DOHH2 (cell line): ENCODE measurements around the gene CGB3.
"Not testable (repeated sequence)": the region's sequence is repeated elsewhere in the genome, so short reads cannot be mapped to it uniquely, and the experiment has no call there.

Experiments
- EZH2phosphoT487 ChIP-seq: fragments of 200-600 bp; sonication (generic); IDR thresholded peaks from 2 replicates; pipeline ENCODE4 v1.6.1; 2017; ENCODE audit warnings: borderline replicate concordance, mild to moderate bottlenecking, antibody characterized with exemption, low read length, moderate library complexity, mixed read lengths
- TF ChIP-seq, protein P1 (sequence below): fragments of 200-600 bp; sonication (generic); IDR thresholded peaks from one replicate; pipeline ENCODE4 v1.5.1; 2014; ENCODE audit warnings: antibody characterized with exemption, mild to moderate bottlenecking, low read depth, low read length; ENCODE audit not compliant: poor library complexity, severe bottlenecking

- not testable (repeated sequence) for TF ChIP-seq EZH2phosphoT487
- TF ChIP-seq, protein P1, sequence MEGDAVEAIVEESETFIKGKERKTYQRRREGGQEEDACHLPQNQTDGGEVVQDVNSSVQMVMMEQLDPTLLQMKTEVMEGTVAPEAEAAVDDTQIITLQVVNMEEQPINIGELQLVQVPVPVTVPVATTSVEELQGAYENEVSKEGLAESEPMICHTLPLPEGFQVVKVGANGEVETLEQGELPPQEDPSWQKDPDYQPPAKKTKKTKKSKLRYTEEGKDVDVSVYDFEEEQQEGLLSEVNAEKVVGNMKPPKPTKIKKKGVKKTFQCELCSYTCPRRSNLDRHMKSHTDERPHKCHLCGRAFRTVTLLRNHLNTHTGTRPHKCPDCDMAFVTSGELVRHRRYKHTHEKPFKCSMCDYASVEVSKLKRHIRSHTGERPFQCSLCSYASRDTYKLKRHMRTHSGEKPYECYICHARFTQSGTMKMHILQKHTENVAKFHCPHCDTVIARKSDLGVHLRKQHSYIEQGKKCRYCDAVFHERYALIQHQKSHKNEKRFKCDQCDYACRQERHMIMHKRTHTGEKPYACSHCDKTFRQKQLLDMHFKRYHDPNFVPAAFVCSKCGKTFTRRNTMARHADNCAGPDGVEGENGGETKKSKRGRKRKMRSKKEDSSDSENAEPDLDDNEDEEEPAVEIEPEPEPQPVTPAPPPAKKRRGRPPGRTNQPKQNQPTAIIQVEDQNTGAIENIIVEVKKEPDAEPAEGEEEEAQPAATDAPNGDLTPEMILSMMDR: not testable (repeated sequence)
Observed at GRCh38 chr19:49024233-49024632, at the start of gene CGB3.
